ENCODE data around the gene UMAD1.

- TF ChIP-seq POLR2A (IDR thresholded peaks at IDR 0.05; ENCODE audit: low read depth, low read length) (no peak), POLR2AphosphoS5 (IDR thresholded peaks at IDR 0.05; ENCODE audit: low read depth, low read length) (no peak)
Measured at GRCh38 chr7:7713730-7714129, 73.2 kb downstream of the UMAD1 start.
